Measurements from ENCODE around the gene PNPO.
"Not testable (repeated sequence)": the region's sequence is repeated elsewhere in the genome, so short reads cannot be mapped to it uniquely, and the experiment has no call there.

Gene PNPO

GRCh38 chr17:47934856-47935255, 6.5 kb upstream of the PNPO start:
- Histone ChIP-seq H3K27me3 (ENCODE audit: control insufficient read depth in 2 of 2, insufficient read depth in 2 of 2, low read length in 2 of 2) (no peaks in the 10 kb centered on the region), H3K4me3 (ENCODE audit: low read length in 2 of 2) (no peak overlapping the region), H3K9me3 (ENCODE audit: control insufficient read depth in 2 of 2, low read length in 2 of 2) (no peaks in the 10 kb centered on the region), H3K36me3 (ENCODE audit: control insufficient read depth in 2 of 2, insufficient read depth in 2 of 2, low read length in 2 of 2) (peaks cover 0 to 5% of the 10 kb centered on the region in 2 donors), H3K4me1 (ENCODE audit: control insufficient read depth in 2 of 2, insufficient read depth in 2 of 2, low read length in 2 of 2) (no peaks in the 10 kb centered on the region), H3K27ac (ENCODE audit: low read depth in 2 of 2, low read length in 2 of 2) (no peak overlapping the region), H3K9ac (ENCODE audit: low read depth in 1 of 2, low read length in 2 of 2) (no peak overlapping the region)

GRCh38 chr17:47935468-47935867, 5.9 kb upstream of the PNPO start:
- not testable (repeated sequence) for H3K36me3 ChIP-seq (ENCODE audit: control insufficient read depth in 2 of 2, insufficient read depth in 2 of 2, low read length in 2 of 2); H3K9me3 ChIP-seq (ENCODE audit: control insufficient read depth in 2 of 2, low read length in 2 of 2); H3K4me3 ChIP-seq (ENCODE audit: low read length in 2 of 2); H3K27me3 ChIP-seq (ENCODE audit: control insufficient read depth in 2 of 2, insufficient read depth in 2 of 2, low read length in 2 of 2); H3K4me1 ChIP-seq (ENCODE audit: control insufficient read depth in 2 of 2, insufficient read depth in 2 of 2, low read length in 2 of 2); H3K27ac ChIP-seq (ENCODE audit: low read depth in 2 of 2, low read length in 2 of 2); H3K9ac ChIP-seq (ENCODE audit: low read depth in 1 of 2, low read length in 2 of 2)

DNA sequence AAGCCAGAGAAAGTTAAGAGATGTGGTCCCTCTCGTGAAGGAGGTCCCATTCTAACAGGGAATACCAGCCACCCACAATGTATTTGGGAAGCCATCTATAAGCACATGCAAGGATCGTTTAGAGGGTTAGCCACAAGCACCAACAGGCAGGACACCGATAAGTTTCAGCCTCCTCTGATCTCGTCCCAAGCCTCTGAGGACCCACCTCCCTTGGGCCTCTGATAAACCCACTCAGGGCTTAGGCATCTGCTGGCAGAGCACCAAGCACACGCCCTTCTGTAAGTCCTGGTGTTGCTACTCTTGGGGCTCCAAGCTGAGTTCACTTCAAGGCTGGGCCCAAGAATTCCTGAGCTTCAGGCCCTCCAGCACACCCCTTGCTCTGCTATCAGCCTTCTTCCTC, 5.4 kb upstream of the PNPO start:
- H3K27ac ChIP-seq (ENCODE audit: low read depth in 2 of 2, low read length in 2 of 2): no peak overlapping the region
- no peaks in the 10 kb centered on the region for H3K27me3 ChIP-seq (ENCODE audit: control insufficient read depth in 2 of 2, insufficient read depth in 2 of 2, low read length in 2 of 2)
- no peak overlapping the region for H3K9ac ChIP-seq (ENCODE audit: low read depth in 1 of 2, low read length in 2 of 2)
- H3K4me3 ChIP-seq (ENCODE audit: low read length in 2 of 2): no peak overlapping the region
- no peaks in the 10 kb centered on the region for H3K36me3 ChIP-seq (ENCODE audit: control insufficient read depth in 2 of 2, insufficient read depth in 2 of 2, low read length in 2 of 2)
- H3K4me1 ChIP-seq (ENCODE audit: control insufficient read depth in 2 of 2, insufficient read depth in 2 of 2, low read length in 2 of 2): peaks cover 2 to 3% of the 10 kb centered on the region in 2 donors
- no peaks in the 10 kb centered on the region for H3K9me3 ChIP-seq (ENCODE audit: control insufficient read depth in 2 of 2, low read length in 2 of 2)

DNA sequence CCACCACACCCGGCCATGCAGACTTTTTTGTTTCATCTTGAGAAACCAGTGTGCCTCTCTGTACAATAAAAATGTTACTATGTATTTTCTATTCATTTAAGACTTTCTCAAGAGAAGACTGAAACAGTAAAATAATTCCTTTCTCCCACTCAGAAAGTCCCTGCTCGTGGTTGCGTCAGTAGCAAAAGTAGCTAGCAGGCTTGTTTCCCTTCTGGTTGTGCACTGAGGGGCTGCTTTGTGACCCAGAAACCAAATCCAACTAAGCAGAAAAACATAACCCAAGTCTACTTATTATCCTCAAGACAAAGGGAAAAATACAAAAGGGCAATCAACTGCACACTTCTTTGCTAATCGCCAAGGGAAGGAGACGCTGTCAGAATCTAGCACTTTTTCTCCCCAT, 3.4 kb upstream of the PNPO start:
- Histone ChIP-seq H3K36me3 (ENCODE audit: control insufficient read depth in 2 of 2, insufficient read depth in 2 of 2, low read length in 2 of 2) (no peaks in the 10 kb centered on the region), H3K4me1 (ENCODE audit: control insufficient read depth in 2 of 2, insufficient read depth in 2 of 2, low read length in 2 of 2) (peaks cover 14% of the 10 kb centered on the region in 2 donors), H3K9ac (ENCODE audit: low read depth in 1 of 2, low read length in 2 of 2) (no peak overlapping the region), H3K27me3 (ENCODE audit: control insufficient read depth in 2 of 2, insufficient read depth in 2 of 2, low read length in 2 of 2) (no peaks in the 10 kb centered on the region), H3K9me3 (ENCODE audit: control insufficient read depth in 2 of 2, low read length in 2 of 2) (no peaks in the 10 kb centered on the region), H3K4me3 (ENCODE audit: low read length in 2 of 2) (no peak overlapping the region), H3K27ac (ENCODE audit: low read depth in 2 of 2, low read length in 2 of 2) (no peak overlapping the region)

DNA sequence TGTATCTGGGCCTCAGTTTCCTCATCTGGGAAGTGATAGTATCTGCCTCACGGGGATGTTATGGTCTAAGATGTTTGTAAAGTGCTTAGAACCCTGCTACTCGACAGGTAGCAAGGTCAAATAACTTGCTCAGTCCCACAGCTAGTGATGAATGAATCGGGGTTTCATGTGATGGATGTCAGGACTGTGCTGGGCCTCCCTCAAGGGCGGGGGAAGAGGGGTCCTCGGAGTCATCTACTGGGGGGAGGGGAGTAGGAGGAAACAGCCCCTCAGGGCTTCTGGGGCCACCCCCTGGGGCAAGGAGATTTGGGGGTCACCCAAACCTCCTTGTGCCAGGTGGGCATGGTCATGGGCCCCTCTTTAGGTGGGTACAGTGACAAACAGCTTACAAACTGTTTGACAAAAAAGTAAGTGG, 732 bp downstream of the PNPO start:
- H3K4me1 ChIP-seq (ENCODE audit: control insufficient read depth in 2 of 2, insufficient read depth in 2 of 2, low read length in 2 of 2): peaks cover 32 to 36% of the 10 kb centered on the region in 2 donors
- H3K27ac ChIP-seq (ENCODE audit: low read depth in 2 of 2, low read length in 2 of 2): peak overlapping the region in 1 of 2 donors; percentile 86

GRCh38 chr17:47942568-47942967, 1.2 kb downstream of the PNPO start:
- Histone ChIP-seq H3K4me3 (ENCODE audit: low read length in 2 of 2) (peak overlapping the region; percentile 78 to 88), H3K9me3 (ENCODE audit: control insufficient read depth in 2 of 2, low read length in 2 of 2) (no peaks in the 10 kb centered on the region), H3K9ac (ENCODE audit: low read depth in 1 of 2, low read length in 2 of 2) (peak overlapping the region; percentile 86 to 96), H3K4me1 (ENCODE audit: control insufficient read depth in 2 of 2, insufficient read depth in 2 of 2, low read length in 2 of 2) (peaks cover 32 to 36% of the 10 kb centered on the region in 2 donors), H3K27me3 (ENCODE audit: control insufficient read depth in 2 of 2, insufficient read depth in 2 of 2, low read length in 2 of 2) (no peaks in the 10 kb centered on the region), H3K27ac (ENCODE audit: low read depth in 2 of 2, low read length in 2 of 2) (peak overlapping the region in 1 of 2 donors; percentile 86), H3K36me3 (ENCODE audit: control insufficient read depth in 2 of 2, insufficient read depth in 2 of 2, low read length in 2 of 2) (peaks cover 0 to 7% of the 10 kb centered on the region in 2 donors)

More for the DNA sequence above, 732 bp downstream of the PNPO start:
- peak overlapping the region; percentile 86 to 96 for H3K9ac ChIP-seq (ENCODE audit: low read depth in 1 of 2, low read length in 2 of 2)
- no peaks in the 10 kb centered on the region for H3K27me3 ChIP-seq (ENCODE audit: control insufficient read depth in 2 of 2, insufficient read depth in 2 of 2, low read length in 2 of 2)
- H3K9me3 ChIP-seq (ENCODE audit: control insufficient read depth in 2 of 2, low read length in 2 of 2): no peaks in the 10 kb centered on the region
- H3K36me3 ChIP-seq (ENCODE audit: control insufficient read depth in 2 of 2, insufficient read depth in 2 of 2, low read length in 2 of 2): peaks cover 0 to 7% of the 10 kb centered on the region in 2 donors
- H3K4me3 ChIP-seq (ENCODE audit: low read length in 2 of 2): peak overlapping the region; percentile 78 to 88

- Histone ChIP-seq H3K9ac (ENCODE audit: low read depth in 1 of 2, low read length in 2 of 2) (peak overlapping the region in 1 of 2 donors; percentile 54), H3K4me1 (ENCODE audit: control insufficient read depth in 2 of 2, insufficient read depth in 2 of 2, low read length in 2 of 2) (peaks cover 51 to 54% of the 10 kb centered on the region in 2 donors), H3K36me3 (ENCODE audit: control insufficient read depth in 2 of 2, insufficient read depth in 2 of 2, low read length in 2 of 2) (peaks cover 14 to 16% of the 10 kb centered on the region in 2 donors), H3K9me3 (ENCODE audit: control insufficient read depth in 2 of 2, low read length in 2 of 2) (no peaks in the 10 kb centered on the region), H3K4me3 (ENCODE audit: low read length in 2 of 2) (no peak overlapping the region), H3K27ac (ENCODE audit: low read depth in 2 of 2, low read length in 2 of 2) (peak overlapping the region; percentile 66 to 68), H3K27me3 (ENCODE audit: control insufficient read depth in 2 of 2, insufficient read depth in 2 of 2, low read length in 2 of 2) (no peaks in the 10 kb centered on the region)
Observed at GRCh38 chr17:47945080-47945479, 3.7 kb downstream of the PNPO start.

- Histone ChIP-seq H3K36me3 (ENCODE audit: control insufficient read depth in 2 of 2, insufficient read depth in 2 of 2, low read length in 2 of 2) (peaks cover 18 to 21% of the 10 kb centered on the region in 2 donors), H3K4me3 (ENCODE audit: low read length in 2 of 2) (no peak overlapping the region), H3K9ac (ENCODE audit: low read depth in 1 of 2, low read length in 2 of 2) (peak overlapping the region; percentile 8 to 54), H3K9me3 (ENCODE audit: control insufficient read depth in 2 of 2, low read length in 2 of 2) (no peaks in the 10 kb centered on the region), H3K4me1 (ENCODE audit: control insufficient read depth in 2 of 2, insufficient read depth in 2 of 2, low read length in 2 of 2) (peaks cover 56 to 59% of the 10 kb centered on the region in 2 donors), H3K27ac (ENCODE audit: low read depth in 2 of 2, low read length in 2 of 2) (peak overlapping the region; percentile 66 to 68), H3K27me3 (ENCODE audit: control insufficient read depth in 2 of 2, insufficient read depth in 2 of 2, low read length in 2 of 2) (no peaks in the 10 kb centered on the region)
Observed at GRCh38 chr17:47945529-47946508, 4.4 kb downstream of the PNPO start.

- Histone ChIP-seq H3K27me3 (ENCODE audit: control insufficient read depth in 2 of 2, insufficient read depth in 2 of 2, low read length in 2 of 2) (no peaks in the 10 kb centered on the region), H3K9ac (ENCODE audit: low read depth in 1 of 2, low read length in 2 of 2) (peak overlapping the region; percentile 5 to 32), H3K9me3 (ENCODE audit: control insufficient read depth in 2 of 2, low read length in 2 of 2) (no peaks in the 10 kb centered on the region), H3K36me3 (ENCODE audit: control insufficient read depth in 2 of 2, insufficient read depth in 2 of 2, low read length in 2 of 2) (peaks cover 21% of the 10 kb centered on the region in 2 donors), H3K4me1 (ENCODE audit: control insufficient read depth in 2 of 2, insufficient read depth in 2 of 2, low read length in 2 of 2) (peaks cover 58 to 61% of the 10 kb centered on the region in 2 donors), H3K4me3 (ENCODE audit: low read length in 2 of 2) (no peak overlapping the region), H3K27ac (ENCODE audit: low read depth in 2 of 2, low read length in 2 of 2) (peak overlapping the region; percentile 66 to 68)
Observed at GRCh38 chr17:47946516-47946915, 5.1 kb downstream of the PNPO start.

- Histone ChIP-seq H3K4me1 (ENCODE audit: control insufficient read depth in 2 of 2, insufficient read depth in 2 of 2, low read length in 2 of 2) (peaks cover 60 to 62% of the 10 kb centered on the region in 2 donors), H3K27ac (ENCODE audit: low read depth in 2 of 2, low read length in 2 of 2) (peak overlapping the region; percentile 66 to 68), H3K9ac (ENCODE audit: low read depth in 1 of 2, low read length in 2 of 2) (peak overlapping the region in 1 of 2 donors; percentile 5), H3K9me3 (ENCODE audit: control insufficient read depth in 2 of 2, low read length in 2 of 2) (no peaks in the 10 kb centered on the region), H3K27me3 (ENCODE audit: control insufficient read depth in 2 of 2, insufficient read depth in 2 of 2, low read length in 2 of 2) (no peaks in the 10 kb centered on the region), H3K36me3 (ENCODE audit: control insufficient read depth in 2 of 2, insufficient read depth in 2 of 2, low read length in 2 of 2) (peaks cover 21 to 23% of the 10 kb centered on the region in 2 donors), H3K4me3 (ENCODE audit: low read length in 2 of 2) (no peak overlapping the region)
Observed at GRCh38 chr17:47946929-47947397, 5.6 kb downstream of the PNPO start.
